PC-3 (cell line): ENCODE measurements around the gene DTWD2. TPM values are rescaled to one million over a fixed set of nuclear protein-coding genes. Genes with fewer than 3 reads are reported as not detected.

Experiments
- ATAC-seq: fragments of 200-7000 bp; cut with Tn5 transposase; 2 replicates; pipeline ENCODE4 v1.9.1; 2020; ENCODE audit warnings: mild to moderate bottlenecking, moderate library complexity
- BruUV-seq: library from RNA; stranded (reverse); fragments of 400-500 nt; replicated peaks from 2 replicates; lab custom pipeline; 2021; lab: Mats Ljungman, UMichigan
- CTCF ChIA-PET: fragments of 300-600 bp; sonication (Branson Sonifier 250); formaldehyde crosslinking; loops from one replicate; lab custom pipeline; 2022; ENCODE audit warnings: antibody characterized with exemption; lab: Charles Lee
- POLR2A ChIA-PET: fragments of 300-600 bp; sonication (Branson Sonifier 250); formaldehyde crosslinking; loops from one replicate; lab custom pipeline; 2022; ENCODE audit warnings: antibody characterized with exemption; ENCODE audit not compliant: unreplicated experiment; lab: Charles Lee
- DNase-seq: peaks from one replicate; pipeline ENCODE4 v3.0.0-alpha.2; 2015
- H2AFZ ChIP-seq: fragments of 300-600 bp; sonication (generic); 2 replicates; pipeline ENCODE4 v1.6.0; 2016; ENCODE audit warnings: antibody characterized with exemption, low read length
- H3F3A ChIP-seq: fragments of 300-600 bp; sonication (generic); one replicate; pipeline ENCODE4 v1.6.0; 2017; ENCODE audit warnings: antibody characterized with exemption, low read length, control low read depth, mild to moderate bottlenecking; ENCODE audit not compliant: unreplicated experiment
- H3K27ac ChIP-seq: fragments of 300-600 bp; sonication (generic); 2 replicates; pipeline ENCODE4 v1.5.1; 2016; ENCODE audit warnings: mild to moderate bottlenecking, low read length
- H3K27me3 ChIP-seq: fragments of 300-600 bp; sonication (generic); 2 replicates; pipeline ENCODE4 v1.6.1; 2016; ENCODE audit warnings: low read length, mixed read lengths
- H3K36me3 ChIP-seq: fragments of 300-600 bp; sonication (generic); 2 replicates; pipeline ENCODE4 v1.6.1; 2016; ENCODE audit warnings: low read depth, mixed run types, low read length, mixed read lengths
- H3K4me1 ChIP-seq: fragments of 300-600 bp; sonication (generic); 2 replicates; pipeline ENCODE4 v1.5.1; 2016; ENCODE audit warnings: low read length; ENCODE audit not compliant: insufficient read depth
- H3K4me2 ChIP-seq: fragments of 300-600 bp; sonication (generic); 2 replicates; pipeline ENCODE4 v1.6.0; 2016; ENCODE audit warnings: low read length
- H3K4me3 ChIP-seq: fragments of 300-600 bp; sonication (generic); 2 replicates; pipeline ENCODE4 v1.5.1; 2016; ENCODE audit warnings: mild to moderate bottlenecking, low read length, mixed read lengths
- H3K79me2 ChIP-seq: fragments of 300-600 bp; sonication (generic); 2 replicates; pipeline ENCODE4 v1.6.1; 2017; ENCODE audit warnings: low read length, mixed read lengths
- H3K9ac ChIP-seq: fragments of 300-600 bp; sonication (generic); 2 replicates; pipeline ENCODE4 v1.6.0; 2016; ENCODE audit warnings: mild to moderate bottlenecking, low read length
- H3K9me2 ChIP-seq: fragments of 300-600 bp; sonication (generic); replicated peaks from 2 replicates; pipeline ENCODE4 v1.6.1; 2016; ENCODE audit warnings: mixed run types, low read length, mixed read lengths
- H3K9me3 ChIP-seq: fragments of 300-600 bp; sonication (generic); 2 replicates; pipeline ENCODE4 v1.6.1; 2016; ENCODE audit warnings: low read length, mixed read lengths
- H4K20me1 ChIP-seq: fragments of 300-600 bp; sonication (generic); 2 replicates; pipeline ENCODE4 v1.6.1; 2016; ENCODE audit warnings: low read length, mixed read lengths
- EZH2 ChIP-seq: fragments of 300-600 bp; sonication (generic); IDR thresholded peaks from one replicate; pipeline ENCODE4 v1.6.1; 2017; ENCODE audit warnings: antibody characterized with exemption, mild to moderate bottlenecking, low read length; ENCODE audit not compliant: unreplicated experiment
- EZH2phosphoT487 ChIP-seq: fragments of 300-600 bp; sonication (generic); IDR thresholded peaks from 2 replicates; pipeline ENCODE4 v1.6.1; 2018; ENCODE audit warnings: mild to moderate bottlenecking, antibody characterized with exemption, low read length, borderline replicate concordance
- intact Hi-C: fragments of 100-400 bp; cut with micrococcal nuclease; formaldehyde crosslinking; loops from 2 replicates; pipeline ENCODE4 v1.9.0; 2023
- total RNA-seq: library from RNA; depleted of rRNA; stranded (reverse); fragments of >200 nt; gene quantifications from 2 replicates; pipeline ENCODE4 v1.2.3, GENCODE V29; 2014
- TF ChIP-seq, protein P1 (sequence below): fragments of 300-600 bp; sonication (generic); conservative IDR thresholded peaks from 2 replicates; pipeline ENCODE4 v1.5.1; 2017; ENCODE audit warnings: antibody characterized with exemption, low read depth, mild to moderate bottlenecking, low read length

DTWD2 gene
- total RNA-seq, 1 experiment from 2014 or later = 16.5 TPM

DNA sequence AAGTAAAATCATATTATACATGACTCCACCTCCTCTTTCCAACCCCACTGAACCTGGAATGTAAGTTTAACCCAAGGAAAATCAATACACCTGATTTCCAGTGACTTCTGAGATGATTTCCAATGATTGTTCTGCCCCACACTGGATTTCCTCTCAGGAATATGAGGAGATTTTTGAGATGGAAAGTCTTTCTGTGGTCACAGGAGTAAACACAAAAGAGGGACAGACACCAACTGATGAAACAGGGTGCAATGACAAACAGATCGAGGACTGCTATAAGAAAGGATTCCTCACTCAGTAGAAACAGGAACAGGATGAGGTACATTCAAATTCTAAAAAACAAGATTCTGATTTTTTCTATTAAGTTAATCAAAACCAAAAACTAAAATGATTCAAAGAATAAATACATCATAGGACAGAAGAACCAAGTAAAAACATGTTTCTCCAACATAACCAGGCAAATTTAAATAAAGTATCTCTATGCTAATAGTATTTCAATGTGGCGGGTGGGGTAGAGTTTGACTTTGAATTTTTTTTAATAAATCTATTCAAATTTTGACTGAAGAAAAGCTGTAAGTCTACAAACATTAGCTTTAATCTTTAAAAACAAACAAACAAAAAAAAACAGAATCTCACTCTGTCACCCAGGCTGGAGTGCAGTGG is 42.1 kb downstream of the DTWD2 start:
- ChIA-PET CTCF (no interaction called here), POLR2A (interaction anchor here (0.6 kb wide), 1 partner anchor 125 kb away, joined by 7 read pairs; the partner anchor contains the start of gene DMXL1)
- TF ChIP-seq, protein P1, sequence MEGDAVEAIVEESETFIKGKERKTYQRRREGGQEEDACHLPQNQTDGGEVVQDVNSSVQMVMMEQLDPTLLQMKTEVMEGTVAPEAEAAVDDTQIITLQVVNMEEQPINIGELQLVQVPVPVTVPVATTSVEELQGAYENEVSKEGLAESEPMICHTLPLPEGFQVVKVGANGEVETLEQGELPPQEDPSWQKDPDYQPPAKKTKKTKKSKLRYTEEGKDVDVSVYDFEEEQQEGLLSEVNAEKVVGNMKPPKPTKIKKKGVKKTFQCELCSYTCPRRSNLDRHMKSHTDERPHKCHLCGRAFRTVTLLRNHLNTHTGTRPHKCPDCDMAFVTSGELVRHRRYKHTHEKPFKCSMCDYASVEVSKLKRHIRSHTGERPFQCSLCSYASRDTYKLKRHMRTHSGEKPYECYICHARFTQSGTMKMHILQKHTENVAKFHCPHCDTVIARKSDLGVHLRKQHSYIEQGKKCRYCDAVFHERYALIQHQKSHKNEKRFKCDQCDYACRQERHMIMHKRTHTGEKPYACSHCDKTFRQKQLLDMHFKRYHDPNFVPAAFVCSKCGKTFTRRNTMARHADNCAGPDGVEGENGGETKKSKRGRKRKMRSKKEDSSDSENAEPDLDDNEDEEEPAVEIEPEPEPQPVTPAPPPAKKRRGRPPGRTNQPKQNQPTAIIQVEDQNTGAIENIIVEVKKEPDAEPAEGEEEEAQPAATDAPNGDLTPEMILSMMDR = no peak
- TF ChIP-seq EZH2 (no peak), EZH2phosphoT487 (no peak)
- Histone ChIP-seq H3K79me2 (no peaks in the 10 kb centered on the region), H3F3A (no peaks in the 10 kb centered on the region), H3K4me3 (no peak overlapping the region), H4K20me1 (no peaks in the 10 kb centered on the region), H3K27me3 (no peaks in the 10 kb centered on the region), H3K9me2 (no peaks in the 10 kb centered on the region), H3K4me1 (no peaks in the 10 kb centered on the region), H3K9me3 (no peaks in the 10 kb centered on the region), H3K27ac (no peak overlapping the region), H2AFZ (no peak overlapping the region), H3K4me2 (no peak overlapping the region), H3K9ac (no peak overlapping the region), H3K36me3 (no peaks in the 10 kb centered on the region)
- BruUV-seq = no TSS peak
- intact Hi-C loops = no loop called here
- ATAC-seq (no peak), DNase-seq (no peak)

DNA sequence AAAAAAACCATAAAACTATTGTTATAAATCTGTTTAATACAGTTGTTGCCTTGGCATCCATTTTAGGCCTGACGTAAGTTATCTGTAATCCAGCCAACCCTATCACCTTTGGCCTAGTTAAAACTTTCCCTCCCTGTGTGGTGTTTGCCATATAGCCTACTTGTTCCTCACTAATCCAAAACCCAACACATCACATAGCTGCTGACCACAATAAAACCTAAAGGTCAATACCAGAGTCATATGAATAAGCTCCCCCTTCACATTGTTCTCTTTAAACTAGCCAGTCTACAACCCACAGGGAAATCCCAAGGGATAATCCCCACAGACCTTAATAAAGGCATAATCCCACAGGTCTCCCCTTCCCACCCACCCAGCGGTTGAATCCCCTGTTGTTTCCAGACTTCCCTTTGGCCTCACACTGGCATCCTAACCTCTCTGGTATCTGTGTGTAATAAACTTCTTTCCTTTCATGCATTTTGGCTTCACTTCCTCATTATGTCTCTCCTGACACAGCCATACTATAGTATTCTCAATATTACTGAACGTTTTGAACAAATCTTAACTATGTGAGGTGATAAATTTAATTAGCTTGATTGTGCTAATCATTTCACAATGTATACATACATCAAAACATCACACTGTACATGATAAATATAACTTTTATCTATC is 50.8 kb downstream of the DTWD2 start:
- intact Hi-C loops = no loop called here
- H3K9me3 ChIP-seq = no peaks in the 10 kb centered on the region
- H3K27me3 ChIP-seq = no peaks in the 10 kb centered on the region
- no peak for DNase-seq
- H3K9ac ChIP-seq = no peak overlapping the region
- H3K79me2 ChIP-seq = no peaks in the 10 kb centered on the region
- TF ChIP-seq EZH2phosphoT487 (no peak), EZH2 (no peak)
- TF ChIP-seq, protein P1 = no peak
- CTCF ChIA-PET = interaction anchor here (0.6 kb wide), 1 partner anchor 22 kb away, joined by 5 read pairs; no protein-coding TSS in a partner anchor
- no peaks in the 10 kb centered on the region for H3K36me3 ChIP-seq
- no peaks in the 10 kb centered on the region for H4K20me1 ChIP-seq
- POLR2A ChIA-PET = no interaction called here
- H3K27ac ChIP-seq = no peak overlapping the region
- no peak overlapping the region for H2AFZ ChIP-seq
- no peak for ATAC-seq
- H3K4me2 ChIP-seq = no peak overlapping the region
- no peaks in the 10 kb centered on the region for H3F3A ChIP-seq
- H3K4me3 ChIP-seq = no peak overlapping the region
- H3K4me1 ChIP-seq = no peaks in the 10 kb centered on the region
- H3K9me2 ChIP-seq = no peaks in the 10 kb centered on the region
- no TSS peak for BruUV-seq

DNA sequence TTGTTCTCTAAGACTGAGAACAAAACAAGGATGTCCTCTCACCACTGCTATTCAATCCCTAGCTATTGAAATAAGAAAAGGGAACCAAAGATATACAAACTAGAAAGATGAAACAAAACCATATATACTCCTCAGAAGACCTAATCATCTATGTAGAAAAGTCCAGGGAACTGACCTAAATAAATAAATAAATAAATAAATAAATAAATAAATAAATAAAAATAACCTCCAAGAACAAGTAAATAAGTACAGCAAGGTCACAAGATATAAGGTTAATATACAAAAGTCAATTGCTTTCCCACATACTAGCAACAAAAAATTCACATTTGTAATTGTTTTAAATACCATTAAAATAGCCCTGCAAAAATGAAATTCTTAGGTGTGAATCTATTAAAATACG is 54.6 kb downstream of the DTWD2 start:
- Histone ChIP-seq H3K36me3 (no peaks in the 10 kb centered on the region), H3K4me2 (no peak overlapping the region), H3K79me2 (no peaks in the 10 kb centered on the region), H3K9me3 (no peaks in the 10 kb centered on the region), H3K9me2 (no peaks in the 10 kb centered on the region), H3F3A (no peaks in the 10 kb centered on the region), H2AFZ (no peak overlapping the region), H3K4me3 (no peak overlapping the region), H3K27me3 (no peaks in the 10 kb centered on the region), H4K20me1 (no peaks in the 10 kb centered on the region), H3K9ac (no peak overlapping the region), H3K4me1 (no peaks in the 10 kb centered on the region), H3K27ac (no peak overlapping the region)
- ATAC-seq (no peak), DNase-seq (no peak)
- BruUV-seq = no TSS peak
- POLR2A ChIA-PET = no interaction called here
- intact Hi-C loops = no loop called here
- CTCF ChIA-PET = no interaction called here
- no peak for TF ChIP-seq EZH2phosphoT487
- no peak for TF ChIP-seq EZH2
- TF ChIP-seq, protein P1 = no peak
